ENCODE results near the gene MPRIP.
"Not testable (repeated sequence)": the region's sequence is repeated elsewhere in the genome, so short reads cannot be mapped to it uniquely, and the experiment has no call there.

The MPRIP gene

GRCh38 chr17:17172001-17172939, 130.0 kb downstream of the MPRIP start:
- no peak for DNase-seq

- DNase-seq, result no peak
Measured at GRCh38 chr17:17172990-17173389, 130.7 kb downstream of the MPRIP start.

- no peak for DNase-seq
Measured at GRCh38 chr17:17173921-17174320, 131.7 kb downstream of the MPRIP start.

GRCh38 chr17:17175340-17175739, 133.1 kb downstream of the MPRIP start:
- DNase-seq, result no peak

- no peak for DNase-seq
Measured at GRCh38 chr17:17175917-17176316, 133.7 kb downstream of the MPRIP start.

GRCh38 chr17:17176341-17176740, 134.1 kb downstream of the MPRIP start:
- DNase-seq, result no peak

GRCh38 chr17:17177176-17177575, 134.9 kb downstream of the MPRIP start:
- no peak for DNase-seq

GRCh38 chr17:17179371-17179827, 137.1 kb downstream of the MPRIP start:
- no peak for DNase-seq

- no peak for DNase-seq
Measured at GRCh38 chr17:17180141-17180603, 137.9 kb downstream of the MPRIP start.

GRCh38 chr17:17180741-17181525, 138.7 kb downstream of the MPRIP start:
- DNase-seq, result no peak

- DNase-seq, result no peak
Measured at GRCh38 chr17:17181666-17182597, 139.7 kb downstream of the MPRIP start.

GRCh38 chr17:17182598-17183136, 140.4 kb downstream of the MPRIP start:
- DNase-seq, result no peak

GRCh38 chr17:17183744-17184143, 141.5 kb downstream of the MPRIP start:
- DNase-seq, result no peak

GRCh38 chr17:17184985-17185757, 142.9 kb downstream of the MPRIP start:
- not testable (repeated sequence) for DNase-seq

GRCh38 chr17:17186051-17186450, 143.8 kb downstream of the MPRIP start:
- no peak for DNase-seq

GRCh38 chr17:17186551-17187505, 144.6 kb downstream of the MPRIP start:
- no peak for DNase-seq

GRCh38 chr17:17188586-17188985, 146.3 kb downstream of the MPRIP start:
- no peak for DNase-seq

- no peak for DNase-seq
Measured at GRCh38 chr17:17189559-17189958, 147.3 kb downstream of the MPRIP start.

- DNase-seq, result no peak
Measured at GRCh38 chr17:17190188-17190587, 147.9 kb downstream of the MPRIP start.

- no peak for DNase-seq
Measured at GRCh38 chr17:17191346-17191792, 149.1 kb downstream of the MPRIP start.

Data from inflammatory macrophage treated with lipopolysaccharide for 1 hour (primary cell).